K562 (cell line): ENCODE results near the gene HSF2BP.
"Not testable (repeated sequence)": the region's sequence is repeated elsewhere in the genome, so short reads cannot be mapped to it uniquely, and the experiment has no call there.

Experiments
- HNRNPH1 ChIP-seq: fragments of 200-400 bp; formaldehyde crosslinking; optimal IDR thresholded peaks from 2 replicates; pipeline ENCODE3; 2017; ENCODE audit warnings: low read depth, mild to moderate bottlenecking, low read length, moderate library complexity
- POLR2AphosphoS5 ChIP-seq: IDR thresholded peaks from 2 replicates; pipeline ENCODE4 v1.6.1; 2011; ENCODE audit warnings: mild to moderate bottlenecking, low read depth, low read length, moderate library complexity; ENCODE audit not compliant: control insufficient read depth, insufficient read depth
- TF ChIP-seq, protein P1 (sequence below), 2 experiments: IDR thresholded peaks; 2 replicates each; pipeline ENCODE4 v1.6.1; 2012; ENCODE audit warnings: improper control_type of control experiment in 2 of 2, low read depth in 2 of 2, low read length in 2 of 2, borderline replicate concordance in 1 of 2

DNA sequence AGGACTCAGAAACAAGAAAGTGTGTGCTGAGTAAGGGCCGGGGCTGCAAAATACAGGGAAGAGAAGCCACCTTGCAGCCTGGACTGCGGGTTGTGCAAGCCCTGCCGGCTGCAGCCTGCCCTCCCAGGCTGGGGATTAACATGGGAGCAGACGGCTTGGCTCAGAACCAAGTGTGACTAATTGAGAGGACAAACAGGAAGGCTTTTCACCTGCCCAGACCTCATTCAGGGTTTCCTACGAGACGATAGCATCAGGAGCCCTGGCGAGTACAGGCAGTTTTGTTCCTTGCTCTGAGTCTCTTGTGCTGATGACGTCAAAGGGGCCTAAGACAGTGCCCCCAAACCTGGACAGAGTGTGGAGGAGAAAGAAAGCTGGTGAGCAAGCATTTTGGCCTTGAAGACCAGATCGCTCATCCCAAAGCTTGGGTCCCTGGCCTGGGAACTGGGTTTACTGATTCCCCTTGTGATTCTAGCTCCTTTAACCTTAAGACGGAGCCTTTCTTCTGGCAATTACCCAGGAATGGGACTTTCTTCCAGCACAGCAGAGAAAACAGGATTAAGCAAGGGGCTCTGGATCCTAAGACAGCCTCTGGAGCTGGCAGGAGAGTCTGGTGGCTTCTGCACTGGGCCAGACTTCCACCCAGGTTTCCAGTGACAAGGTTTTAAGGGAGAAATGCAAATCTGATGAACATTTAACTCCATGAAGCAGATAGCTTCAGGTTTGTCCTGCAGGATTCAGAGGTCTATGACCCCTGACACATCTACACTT, 142.2 kb downstream of the HSF2BP start:
- TF ChIP-seq POLR2AphosphoS5, HNRNPH1: not testable (repeated sequence)
- TF ChIP-seq, protein P1, sequence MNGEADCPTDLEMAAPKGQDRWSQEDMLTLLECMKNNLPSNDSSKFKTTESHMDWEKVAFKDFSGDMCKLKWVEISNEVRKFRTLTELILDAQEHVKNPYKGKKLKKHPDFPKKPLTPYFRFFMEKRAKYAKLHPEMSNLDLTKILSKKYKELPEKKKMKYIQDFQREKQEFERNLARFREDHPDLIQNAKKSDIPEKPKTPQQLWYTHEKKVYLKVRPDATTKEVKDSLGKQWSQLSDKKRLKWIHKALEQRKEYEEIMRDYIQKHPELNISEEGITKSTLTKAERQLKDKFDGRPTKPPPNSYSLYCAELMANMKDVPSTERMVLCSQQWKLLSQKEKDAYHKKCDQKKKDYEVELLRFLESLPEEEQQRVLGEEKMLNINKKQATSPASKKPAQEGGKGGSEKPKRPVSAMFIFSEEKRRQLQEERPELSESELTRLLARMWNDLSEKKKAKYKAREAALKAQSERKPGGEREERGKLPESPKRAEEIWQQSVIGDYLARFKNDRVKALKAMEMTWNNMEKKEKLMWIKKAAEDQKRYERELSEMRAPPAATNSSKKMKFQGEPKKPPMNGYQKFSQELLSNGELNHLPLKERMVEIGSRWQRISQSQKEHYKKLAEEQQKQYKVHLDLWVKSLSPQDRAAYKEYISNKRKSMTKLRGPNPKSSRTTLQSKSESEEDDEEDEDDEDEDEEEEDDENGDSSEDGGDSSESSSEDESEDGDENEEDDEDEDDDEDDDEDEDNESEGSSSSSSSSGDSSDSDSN (IDR thresholded peaks at IDR 0.05; ENCODE audit: borderline replicate concordance in 1 of 2, low read depth in 2 of 2, low read length in 2 of 2) = not testable (repeated sequence)
